ENCODE data around the gene HOXA1. TPM values are rescaled to one million over a fixed set of nuclear protein-coding genes. Genes with fewer than 3 reads are reported as not detected.

HOXA1 gene
- 2.4 to 3.6 TPM (median 3.3 TPM) in 5 replicates for total RNA-seq (2022; extraction: Qiagen RNA extraction)

DNA sequence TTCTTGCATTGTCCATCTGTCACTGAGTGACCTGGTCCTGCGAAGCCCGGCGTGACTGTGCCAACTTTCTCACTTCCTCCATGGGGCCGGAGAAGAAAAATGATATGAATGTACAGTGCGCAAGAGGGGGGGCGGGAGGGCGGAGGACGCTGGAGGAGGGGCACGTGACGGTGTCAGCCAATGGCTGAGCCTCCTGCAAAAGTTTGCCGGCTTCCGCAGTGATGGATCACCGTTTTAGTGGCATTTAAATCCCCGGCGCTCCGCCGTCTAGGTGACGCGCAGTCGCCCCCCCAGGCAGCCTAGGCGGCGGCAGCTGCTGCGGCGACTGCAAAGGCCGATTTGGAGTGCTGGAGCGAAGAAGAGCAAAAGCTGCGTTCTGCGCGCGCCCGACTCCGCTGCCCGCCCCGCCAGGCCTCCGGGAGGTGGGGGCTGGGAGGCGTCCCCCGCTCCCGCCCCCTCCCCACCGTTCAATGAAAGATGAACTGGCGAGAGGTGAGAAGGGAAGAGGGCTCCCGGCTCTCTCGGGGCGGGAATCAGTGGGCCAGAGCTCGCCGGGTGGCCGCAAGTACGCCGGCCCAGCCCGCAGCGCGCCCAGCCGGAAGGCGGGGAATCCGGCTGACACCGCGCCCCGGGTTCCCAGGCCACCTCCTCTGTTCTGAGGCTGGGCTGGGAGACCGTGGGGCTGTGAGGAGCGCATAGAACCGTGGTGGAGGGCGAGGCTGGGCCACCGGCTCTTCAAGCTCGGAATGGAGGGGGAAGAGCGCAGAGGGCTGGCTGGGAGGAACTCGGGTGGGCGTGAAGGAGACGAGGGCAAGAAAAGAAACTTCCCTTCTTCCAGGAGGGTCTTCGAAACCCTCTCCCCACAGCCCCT is at the start of gene HOXA1:
Gene HOXA1 (minus strand): TSS at position 104 of the 871 bp plus-strand sequence. CDS start 88 bp downstream, at position 16.

GRCh38 chr7:27143023-27143949 is 47.5 kb upstream of the HOXA1 start, which contains the start of gene HOXA5:
Gene HOXA5, minus strand, starts transcription at chr7:27143681. Its CDS starts 74 bp downstream, at chr7:27143607.

DNA sequence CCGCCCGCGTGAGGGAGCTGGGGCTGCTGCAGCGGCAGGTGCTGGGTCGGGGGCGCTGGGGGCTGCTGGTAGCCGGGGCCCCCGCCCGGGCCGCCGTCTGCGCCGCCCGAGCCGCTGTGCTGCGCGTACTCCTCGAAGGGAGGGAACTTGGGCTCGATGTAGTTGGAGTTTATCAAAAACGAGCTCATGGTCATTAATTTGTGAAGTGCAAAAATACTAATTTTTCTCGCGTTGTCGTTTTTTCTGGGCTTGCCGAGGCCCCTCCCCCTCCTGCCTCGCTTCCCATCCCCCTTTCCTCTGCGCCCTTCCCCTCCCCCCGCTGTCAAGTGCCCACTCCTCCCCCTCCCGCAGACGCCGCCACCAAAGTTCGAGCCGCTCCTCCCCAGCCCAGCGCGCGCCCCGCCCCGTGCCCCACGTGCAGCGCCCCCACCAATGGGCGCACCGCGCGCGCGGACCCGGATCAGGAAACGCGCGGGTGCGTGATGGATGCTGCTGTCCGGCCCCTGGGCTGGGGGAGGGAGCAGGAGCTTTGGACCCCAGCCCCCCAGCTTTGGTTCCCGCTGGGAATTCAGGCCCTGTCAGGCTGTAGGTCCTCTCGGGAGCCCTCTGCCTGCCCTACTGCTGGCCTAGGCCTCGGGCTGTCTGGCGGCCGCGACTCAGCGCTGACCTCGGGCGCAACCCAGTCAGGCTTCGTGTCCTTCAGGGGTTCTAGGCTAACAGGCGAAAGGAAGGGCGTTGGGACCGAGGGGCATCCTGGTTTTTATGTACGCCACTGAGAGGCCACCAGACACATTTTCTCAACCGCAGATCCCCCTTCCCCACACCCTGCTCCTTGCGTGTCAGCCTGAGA is 35.0 kb upstream of the HOXA1 start, which contains the start of gene HOXA4:
Gene HOXA4 (minus strand): TSS at position 218 of the 850 bp plus-strand sequence. CDS start 24 bp downstream, at position 194.

DNA sequence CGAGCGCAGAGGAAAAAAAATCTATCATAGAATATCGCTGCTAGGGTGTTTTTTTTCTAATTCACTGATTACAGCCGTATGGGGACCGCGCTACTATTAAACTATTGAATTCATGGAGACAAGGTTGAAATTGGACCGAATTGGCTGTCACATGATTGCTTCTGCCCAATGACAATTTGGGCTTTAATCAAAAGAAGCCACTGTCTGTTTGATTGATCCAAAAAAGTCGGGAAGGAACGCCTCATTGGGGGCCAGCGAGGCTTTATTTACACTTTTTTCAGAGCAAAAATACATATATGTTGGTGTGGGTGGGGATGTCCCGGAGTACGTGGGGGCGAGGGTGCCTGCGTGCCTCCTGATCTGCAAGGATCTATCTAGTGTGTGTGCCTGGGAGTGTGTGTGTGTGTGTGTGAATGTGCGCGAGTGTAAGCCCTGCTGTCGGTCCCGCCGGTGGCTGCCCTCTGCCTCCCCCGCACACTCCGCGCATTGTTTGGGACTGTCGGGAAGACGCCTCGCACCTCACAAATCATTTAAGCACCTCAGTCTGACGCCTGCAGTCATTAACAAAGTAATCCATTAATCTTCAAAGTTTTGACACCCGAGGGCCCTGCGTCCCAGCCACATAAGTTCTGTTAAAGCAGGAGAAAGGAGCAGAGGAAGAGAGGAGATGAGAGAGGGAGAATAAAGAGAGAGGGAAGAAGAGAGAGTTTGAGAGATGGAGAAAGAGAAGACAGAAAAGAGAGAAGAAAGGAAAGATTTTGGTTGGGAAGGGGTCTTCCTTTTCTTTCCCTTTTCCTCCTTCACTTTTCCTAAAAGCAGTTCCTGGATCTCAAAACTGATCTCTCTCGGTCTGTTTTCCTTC is 7.0 kb upstream of the HOXA1 start, which contains the start of gene HOXA2:
Gene HOXA2 (minus strand): TSS at position 103 of the 862 bp plus-strand sequence. CDS start 183 bp downstream, outside the sequence.

Other genes starting within 250 kb of the HOXA1 start
- gene SKAP2, start 231.4 kb downstream of the HOXA1 start, total RNA-seq (2022; extraction: Qiagen RNA extraction): 14.3 to 18.1 TPM (median 17.6 TPM) in 5 replicates
- gene HOXA2, start 6.7 kb upstream of the HOXA1 start, total RNA-seq (2022; extraction: Qiagen RNA extraction): 0.53 to 0.81 TPM (median 0.69 TPM) in 5 replicates
- 1.4 to 2.3 TPM (median 1.7 TPM) in 5 replicates for gene HOXA4, start 34.8 kb upstream of the HOXA1 start, total RNA-seq (2022; extraction: Qiagen RNA extraction)
- gene HOXA5, start 47.7 kb upstream of the HOXA1 start, total RNA-seq (2022; extraction: Qiagen RNA extraction): 4.1 to 5.9 TPM (median 4.2 TPM) in 5 replicates
- 1.1 to 1.6 TPM (median 1.3 TPM) in 5 replicates for gene HOXA6, start 51.8 kb upstream of the HOXA1 start, total RNA-seq (2022; extraction: Qiagen RNA extraction)
- gene HOXA3, start 56.6 kb upstream of the HOXA1 start, total RNA-seq (2022; extraction: Qiagen RNA extraction): 3.7 to 6.1 TPM (median 5.6 TPM) in 5 replicates
- 4.2 to 5.2 TPM (median 4.8 TPM) in 5 replicates for gene HOXA7, start 60.7 kb upstream of the HOXA1 start, total RNA-seq (2022; extraction: Qiagen RNA extraction)
- 0.32 to 0.67 TPM (median 0.54 TPM) in 5 replicates for gene HOXA9, start 69.5 kb upstream of the HOXA1 start, total RNA-seq (2022; extraction: Qiagen RNA extraction)
- gene HOXA10, start 78.3 kb upstream of the HOXA1 start, total RNA-seq (2022; extraction: Qiagen RNA extraction): 5.4 to 7.8 TPM (median 6.3 TPM) in 5 replicates
- gene HOXA11, start 89.2 kb upstream of the HOXA1 start, total RNA-seq (2022; extraction: Qiagen RNA extraction): 0.58 to 0.68 TPM (median 0.63 TPM) in 5 replicates
- 2.0 to 2.7 TPM (median 2.2 TPM) in 5 replicates for gene HOXA13, start 104.1 kb upstream of the HOXA1 start, total RNA-seq (2022; extraction: Qiagen RNA extraction)
- 0.07 to 0.22 TPM (median 0.13 TPM) in 5 replicates for gene EVX1, start 146.8 kb upstream of the HOXA1 start, total RNA-seq (2022; extraction: Qiagen RNA extraction)

All from A549 treated with Hydrocortisone at 1 μM for 4 hours (cell line).